ENCODE results near the gene PDCD1LG2.

Gene PDCD1LG2

DNA sequence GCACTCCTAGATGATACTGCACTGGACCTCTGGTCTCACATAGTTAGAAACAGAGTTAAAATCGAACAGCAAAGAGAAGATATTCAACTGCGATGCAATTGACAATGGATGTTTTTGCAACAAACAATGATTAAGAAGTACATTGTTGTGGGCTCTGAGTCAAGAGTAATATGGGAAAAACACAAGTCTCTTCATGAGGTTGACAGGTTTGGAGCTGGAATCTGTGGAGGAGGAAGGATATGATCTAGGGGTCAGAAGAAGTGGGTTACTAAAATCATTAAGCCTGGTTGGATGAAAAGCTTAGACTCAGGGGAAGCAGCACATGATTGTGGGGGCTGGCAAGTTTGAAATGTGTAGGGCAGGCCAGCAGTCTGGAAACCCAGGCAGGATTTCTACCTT is 53.1 kb downstream of the PDCD1LG2 start:
- DNase-seq (ENCODE audit: low spot score): no peak
- TF ChIP-seq, protein P1, sequence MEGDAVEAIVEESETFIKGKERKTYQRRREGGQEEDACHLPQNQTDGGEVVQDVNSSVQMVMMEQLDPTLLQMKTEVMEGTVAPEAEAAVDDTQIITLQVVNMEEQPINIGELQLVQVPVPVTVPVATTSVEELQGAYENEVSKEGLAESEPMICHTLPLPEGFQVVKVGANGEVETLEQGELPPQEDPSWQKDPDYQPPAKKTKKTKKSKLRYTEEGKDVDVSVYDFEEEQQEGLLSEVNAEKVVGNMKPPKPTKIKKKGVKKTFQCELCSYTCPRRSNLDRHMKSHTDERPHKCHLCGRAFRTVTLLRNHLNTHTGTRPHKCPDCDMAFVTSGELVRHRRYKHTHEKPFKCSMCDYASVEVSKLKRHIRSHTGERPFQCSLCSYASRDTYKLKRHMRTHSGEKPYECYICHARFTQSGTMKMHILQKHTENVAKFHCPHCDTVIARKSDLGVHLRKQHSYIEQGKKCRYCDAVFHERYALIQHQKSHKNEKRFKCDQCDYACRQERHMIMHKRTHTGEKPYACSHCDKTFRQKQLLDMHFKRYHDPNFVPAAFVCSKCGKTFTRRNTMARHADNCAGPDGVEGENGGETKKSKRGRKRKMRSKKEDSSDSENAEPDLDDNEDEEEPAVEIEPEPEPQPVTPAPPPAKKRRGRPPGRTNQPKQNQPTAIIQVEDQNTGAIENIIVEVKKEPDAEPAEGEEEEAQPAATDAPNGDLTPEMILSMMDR (IDR thresholded peaks at IDR 0.05; ENCODE audit: extremely low read depth, missing control alignments): no peak

DNA sequence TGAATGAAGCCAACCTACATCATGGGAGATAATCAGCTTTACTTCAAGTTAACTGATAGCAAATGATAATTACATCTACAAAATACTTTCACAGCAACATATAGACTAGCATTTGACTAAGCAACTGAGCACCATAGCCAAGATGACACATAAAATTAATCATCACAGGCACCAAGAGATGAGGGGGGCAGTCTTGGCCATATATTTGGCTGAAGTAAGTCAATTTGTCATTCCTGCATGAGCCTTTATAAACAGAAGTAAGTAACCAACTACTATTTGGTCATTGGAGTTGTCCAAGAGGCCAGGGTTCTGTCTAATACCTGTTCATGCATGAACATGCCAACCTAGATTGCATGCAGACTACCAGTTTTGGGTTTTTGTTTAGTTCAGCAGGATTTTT is 53.6 kb downstream of the PDCD1LG2 start:
- no peak for DNase-seq (ENCODE audit: low spot score)
- TF ChIP-seq, protein P1 (IDR thresholded peaks at IDR 0.05; ENCODE audit: extremely low read depth, missing control alignments): no peak

DNA sequence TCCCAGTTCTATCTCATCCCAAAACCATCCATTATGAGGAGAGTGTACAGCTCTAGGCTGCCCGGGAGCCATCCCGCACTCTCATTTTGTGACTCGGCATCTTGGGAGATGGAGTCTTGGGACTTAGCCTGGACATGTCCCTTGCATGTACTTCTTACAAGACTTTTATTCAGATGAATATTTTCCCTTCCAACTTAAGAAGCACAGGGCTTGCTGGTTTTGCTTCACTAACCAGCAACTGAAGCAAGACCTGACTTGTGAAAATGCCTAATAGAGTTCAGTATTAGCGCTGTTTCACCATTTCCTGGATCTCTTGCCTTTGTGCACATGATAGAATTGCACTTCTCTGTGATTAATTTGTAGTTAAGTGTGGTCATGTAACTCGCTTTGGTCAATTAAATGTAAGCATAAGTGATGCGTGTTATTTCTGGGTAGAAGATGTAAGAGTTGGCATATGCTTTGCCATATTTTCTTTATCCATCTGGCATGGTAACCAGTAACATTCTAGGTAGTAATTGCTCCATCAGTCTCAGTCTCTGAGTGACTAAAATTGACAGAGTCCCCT is 55.8 kb downstream of the PDCD1LG2 start:
- DNase-seq (ENCODE audit: low spot score): peak; percentile 28
- TF ChIP-seq, protein P1 (IDR thresholded peaks at IDR 0.05; ENCODE audit: extremely low read depth, missing control alignments): no peak

DNA sequence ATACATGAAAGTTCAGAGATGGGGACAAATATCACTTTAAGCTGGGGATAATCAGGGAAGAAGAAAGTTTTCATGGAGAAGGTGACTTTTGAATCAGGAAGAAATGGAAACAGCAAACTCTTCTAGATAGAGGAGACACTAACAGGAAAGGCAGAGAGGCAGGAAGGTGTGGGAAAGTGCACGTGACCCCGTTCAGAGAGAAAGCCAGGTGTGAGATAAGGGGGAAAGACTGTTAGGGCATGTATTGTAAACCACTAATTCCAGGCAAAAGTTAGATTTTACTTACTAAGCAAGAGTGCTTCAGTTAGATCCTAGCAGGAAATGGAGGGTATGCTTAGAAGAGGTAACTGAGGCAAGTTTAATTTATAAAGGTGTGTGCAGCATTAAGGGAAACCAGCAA is 58.5 kb downstream of the PDCD1LG2 start:
- no peak for DNase-seq (ENCODE audit: low spot score)
- TF ChIP-seq, protein P1 (IDR thresholded peaks at IDR 0.05; ENCODE audit: extremely low read depth, missing control alignments): no peak

DNA sequence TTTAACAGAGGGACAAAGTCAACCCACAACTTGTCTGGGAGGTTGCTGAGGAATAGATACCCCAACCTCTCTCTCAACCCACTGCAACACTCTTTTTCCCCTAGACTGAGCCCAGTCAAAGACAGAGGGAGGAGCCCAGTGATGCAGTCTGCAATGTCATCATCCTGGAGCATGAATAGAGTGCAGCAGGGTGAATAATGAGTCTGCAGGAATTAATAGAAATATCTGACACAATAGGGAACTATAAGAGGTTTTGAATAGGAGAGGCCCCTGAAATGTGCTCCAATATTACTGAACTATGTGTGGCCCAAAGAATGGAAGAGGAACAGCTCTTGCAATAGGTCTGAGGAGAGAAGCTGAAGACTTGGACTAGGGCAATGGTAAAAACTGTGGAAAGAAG is 59.1 kb downstream of the PDCD1LG2 start:
- TF ChIP-seq, protein P1 (IDR thresholded peaks at IDR 0.05; ENCODE audit: extremely low read depth, missing control alignments): no peak
- no peak for DNase-seq (ENCODE audit: low spot score)

DNA sequence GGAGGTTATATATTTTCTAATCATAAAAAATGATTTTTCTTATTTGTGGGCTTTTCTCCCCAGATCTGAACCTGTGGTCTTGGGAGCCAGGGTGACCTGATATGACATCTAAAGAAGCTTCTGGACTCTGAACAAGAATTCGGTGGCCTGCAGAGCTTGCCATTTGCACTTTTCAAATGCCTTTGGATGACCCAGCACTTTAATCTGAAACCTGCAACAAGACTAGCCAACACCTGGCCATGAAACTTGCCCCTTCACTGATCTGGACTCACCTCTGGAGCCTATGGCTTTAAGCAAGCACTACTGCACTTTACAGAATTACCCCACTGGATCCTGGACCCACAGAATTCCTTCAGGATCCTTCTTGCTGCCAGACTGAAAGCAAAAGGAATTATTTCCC is 59.6 kb downstream of the PDCD1LG2 start:
- TF ChIP-seq, protein P1 (IDR thresholded peaks at IDR 0.05; ENCODE audit: extremely low read depth, missing control alignments): no peak
- DNase-seq (ENCODE audit: low spot score): no peak

DNA sequence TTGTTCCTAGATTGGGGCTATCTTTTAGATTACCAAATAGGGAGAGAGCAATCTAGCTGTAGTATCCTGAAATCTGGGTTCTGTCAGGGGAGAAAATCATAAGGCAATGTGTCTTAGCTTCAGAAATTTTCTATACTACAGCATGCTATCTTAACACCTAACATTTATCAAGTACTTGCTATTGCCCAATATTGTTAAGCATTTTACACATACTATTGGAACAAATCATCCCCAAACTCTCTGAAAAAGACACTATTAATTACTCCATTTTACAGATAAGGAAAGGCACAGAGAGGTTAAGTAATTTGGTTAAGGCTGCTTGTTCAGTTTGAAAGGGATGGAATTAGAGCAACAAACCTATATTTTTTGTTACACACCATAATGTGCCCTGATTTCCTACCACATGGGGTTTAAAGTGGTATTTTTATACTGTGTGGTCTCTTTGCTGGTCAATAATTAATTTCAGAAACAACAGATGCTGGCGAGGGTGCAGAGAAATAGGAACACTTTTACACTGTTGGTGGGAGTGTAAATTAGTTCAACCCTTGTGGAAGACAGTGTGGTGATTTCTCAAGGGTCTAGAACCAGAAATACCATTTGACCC is 61.4 kb downstream of the PDCD1LG2 start:
- DNase-seq (ENCODE audit: low spot score): no peak
- TF ChIP-seq, protein P1 (IDR thresholded peaks at IDR 0.05; ENCODE audit: extremely low read depth, missing control alignments): no peak
